Gastroesophageal sphincter (tissue), 3 donors: ENCODE measurements around the gene ZC3H12C.

ENCODE experiments used
- POLR2A ChIP-seq, 2 donors: fragments of 450-650 bp; IDR thresholded peaks; one replicate each; pipeline ENCODE4 v1.6.1; 2017; ENCODE audit warnings: antibody characterized with exemption in 2 of 2, mild to moderate bottlenecking in 2 of 2, moderate library complexity in 1 of 2
- TF ChIP-seq, protein P1 (sequence below), 4 experiments: fragments of 200-600 bp in 2 of 4; fragments of 450-650 bp in 2 of 4; sonication (generic) in 1 of 4; IDR thresholded peaks; one replicate each; pipeline ENCODE4 v1.5.1; 2017 to 2019; ENCODE audit warnings: antibody characterized with exemption in 4 of 4, mild to moderate bottlenecking in 2 of 4, moderate library complexity in 2 of 4

DNA sequence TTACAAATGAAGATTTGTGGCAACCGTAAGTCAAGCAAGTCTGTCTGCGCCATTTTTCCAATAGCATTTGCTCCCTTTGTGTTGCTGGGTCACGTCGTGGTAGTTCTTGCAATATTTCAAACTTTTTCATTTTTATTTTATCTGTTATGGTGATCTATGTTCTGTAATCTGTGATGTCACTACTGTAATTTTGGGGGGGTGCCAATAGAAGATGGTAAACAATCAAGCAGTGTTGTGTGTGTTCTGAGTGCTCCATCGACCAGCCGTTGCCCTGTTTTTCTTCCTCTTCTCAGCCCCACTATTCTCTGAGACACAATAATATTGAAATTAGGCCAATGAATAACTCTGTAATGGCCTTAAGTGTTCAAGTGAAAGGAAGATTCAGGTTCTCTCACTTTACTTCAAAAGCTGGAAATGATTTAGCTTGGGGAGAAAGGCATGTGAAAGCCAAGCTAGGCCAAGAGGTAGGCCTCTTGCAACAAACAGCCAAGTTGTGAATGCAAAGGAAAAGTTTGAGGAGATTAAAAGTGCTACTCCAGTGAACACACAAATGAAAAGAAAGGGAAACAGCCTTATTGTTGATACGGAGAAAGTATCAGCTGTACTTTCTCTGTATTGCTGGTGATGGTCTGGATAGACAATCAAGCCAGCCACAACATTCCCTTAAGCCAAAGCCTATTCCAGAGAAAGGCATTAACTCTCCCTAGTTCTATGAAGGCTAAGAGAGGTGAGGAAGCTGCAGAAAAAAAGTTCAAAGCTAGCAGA lies 7.5 kb downstream of the ZC3H12C start:
- TF ChIP-seq POLR2A (IDR thresholded peaks at IDR 0.05), result no peak
- TF ChIP-seq, protein P1, sequence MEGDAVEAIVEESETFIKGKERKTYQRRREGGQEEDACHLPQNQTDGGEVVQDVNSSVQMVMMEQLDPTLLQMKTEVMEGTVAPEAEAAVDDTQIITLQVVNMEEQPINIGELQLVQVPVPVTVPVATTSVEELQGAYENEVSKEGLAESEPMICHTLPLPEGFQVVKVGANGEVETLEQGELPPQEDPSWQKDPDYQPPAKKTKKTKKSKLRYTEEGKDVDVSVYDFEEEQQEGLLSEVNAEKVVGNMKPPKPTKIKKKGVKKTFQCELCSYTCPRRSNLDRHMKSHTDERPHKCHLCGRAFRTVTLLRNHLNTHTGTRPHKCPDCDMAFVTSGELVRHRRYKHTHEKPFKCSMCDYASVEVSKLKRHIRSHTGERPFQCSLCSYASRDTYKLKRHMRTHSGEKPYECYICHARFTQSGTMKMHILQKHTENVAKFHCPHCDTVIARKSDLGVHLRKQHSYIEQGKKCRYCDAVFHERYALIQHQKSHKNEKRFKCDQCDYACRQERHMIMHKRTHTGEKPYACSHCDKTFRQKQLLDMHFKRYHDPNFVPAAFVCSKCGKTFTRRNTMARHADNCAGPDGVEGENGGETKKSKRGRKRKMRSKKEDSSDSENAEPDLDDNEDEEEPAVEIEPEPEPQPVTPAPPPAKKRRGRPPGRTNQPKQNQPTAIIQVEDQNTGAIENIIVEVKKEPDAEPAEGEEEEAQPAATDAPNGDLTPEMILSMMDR (IDR thresholded peaks at IDR 0.05), result no peak
